SU-DHL-6 (cell line): ENCODE results near the gene RCAN1.

ENCODE experiments used
- CTCF ChIP-seq: fragments of 200-600 bp; sonication (generic); IDR thresholded peaks from one replicate; pipeline ENCODE4 v1.5.1; 2017; ENCODE audit warnings: antibody characterized with exemption, mild to moderate bottlenecking, low read length, moderate library complexity; ENCODE audit not compliant: insufficient read depth, poor library complexity, severe bottlenecking
- EZH2phosphoT487 ChIP-seq: fragments of 200-600 bp; sonication (generic), shearing (Covaris generic); conservative IDR thresholded peaks from 2 replicates; pipeline ENCODE4 v1.6.1; 2018; ENCODE audit warnings: mild to moderate bottlenecking, antibody characterized with exemption, low read length, moderate library complexity, mixed read lengths

GRCh38 chr21:34606051-34606450, 8.9 kb downstream of the RCAN1 start:
- TF ChIP-seq CTCF (no peak), EZH2phosphoT487 (no peak)
